Mucosa of descending colon (tissue), 3 donors: Measurements from ENCODE around the gene EIF2AK3. TPM values are rescaled to one million over a fixed set of nuclear protein-coding genes. Genes with fewer than 3 reads are reported as not detected.

Experiments
- ATAC-seq: fragments of 200-7000 bp; cut with Tn5 transposase; one replicate; pipeline ENCODE4 v1.9.1; 2020; ENCODE audit warnings: mild to moderate bottlenecking, moderate library complexity
- DNase-seq, 3 donors: peaks; one replicate each; pipeline ENCODE4 v3.0.0-alpha.2; 2020
- H3K36me3 ChIP-seq: fragments of 200-600 bp; one replicate; pipeline ENCODE4 v1.8.0; 2021; ENCODE audit warnings: low read depth, mild to moderate bottlenecking
- H3K4me1 ChIP-seq: fragments of 200-600 bp; one replicate; pipeline ENCODE4 v1.8.0; 2021; ENCODE audit warnings: low read depth, mild to moderate bottlenecking
- H3K4me3 ChIP-seq: fragments of 200-600 bp; one replicate; pipeline ENCODE4 v1.8.0; 2021; ENCODE audit warnings: mild to moderate bottlenecking
- H3K9me3 ChIP-seq: fragments of 200-600 bp; one replicate; pipeline ENCODE4 v1.8.0; 2021; ENCODE audit warnings: mild to moderate bottlenecking
- CTCF ChIP-seq: fragments of 200-600 bp; IDR thresholded peaks from one replicate; pipeline ENCODE4 v1.8.0; 2022; ENCODE audit warnings: antibody characterized with exemption, mild to moderate bottlenecking
- intact Hi-C, 2 donors: fragments of 100-400 bp; cut with DNase I in 1 of 2; cut with micrococcal nuclease in 1 of 2; formaldehyde crosslinking; loops; one replicate each; pipeline versions ENCODE4 v1.11.0 to v1.11.1; 2022; cut with DNase I, micrococcal nuclease
- total RNA-seq, 3 donors: library from RNA; stranded (reverse); fragmentation: NEBNext Ultra II Directional in 2 of 3; extraction: Animal tissue kit (Norgen Biotek cat#: 25700) in 2 of 3; gene quantifications; one replicate each; pipeline versions ENCODE4 v1.2.1 to v1.2.4, GENCODE V29; 2021 to 2023
- donor health status: DM: no; HTN: no; CAD: no; lungs with moderate emphysema.
- donor health status: DM: no; HTN: no; CAD: no.
- donor health status: DM: no; HTN: yes; CAD: no.

EIF2AK3 gene
- total RNA-seq, 3 donors from 2014 or later = 20.4 to 31.6 (median 30.4) TPM

DNA sequence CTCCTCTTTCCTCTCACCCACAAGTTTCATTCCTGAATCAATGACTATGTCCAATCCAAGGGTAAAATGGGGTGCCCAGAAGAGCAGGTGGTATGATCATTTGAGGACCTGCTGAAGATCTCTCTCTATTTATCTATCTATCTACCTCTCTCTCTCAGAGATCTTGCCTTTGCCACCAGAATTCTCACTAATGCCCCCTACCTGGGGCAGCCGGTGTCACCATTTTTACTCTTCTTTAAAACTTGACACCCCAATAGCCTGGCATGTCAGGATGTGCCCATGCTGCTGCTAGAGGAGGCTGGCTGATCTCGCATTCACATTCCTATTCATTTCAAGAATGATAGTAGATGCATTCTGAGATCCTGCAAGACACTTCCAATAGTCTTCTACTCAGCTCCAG lies 40.0 kb upstream of the EIF2AK3 start:
- H3K36me3 ChIP-seq = no peaks in the 10 kb centered on the region
- no peaks in the 10 kb centered on the region for H3K9me3 ChIP-seq
- intact Hi-C loops = no loop called here
- DNase-seq = no peak
- TF ChIP-seq CTCF = no peak
- H3K4me3 ChIP-seq = no peak overlapping the region
- no peak for ATAC-seq
- H3K4me1 ChIP-seq = no peaks in the 10 kb centered on the region

- Histone ChIP-seq H3K36me3 (no peaks in the 10 kb centered on the region), H3K4me1 (no peaks in the 10 kb centered on the region), H3K4me3 (no peak overlapping the region), H3K9me3 (no peaks in the 10 kb centered on the region)
- TF ChIP-seq CTCF = no peak
- DNase-seq (no peak), ATAC-seq (no peak)
- intact Hi-C loops = no loop called here
These were observed 39.3 kb upstream of the EIF2AK3 start for GRCh38 chr2:88666576-88666975.

GRCh38 chr2:88660622-88661021 lies 33.4 kb upstream of the EIF2AK3 start:
- no peak for TF ChIP-seq CTCF
- DNase-seq = no peak
- Histone ChIP-seq H3K36me3 (no peaks in the 10 kb centered on the region), H3K4me3 (no peak overlapping the region), H3K4me1 (no peaks in the 10 kb centered on the region), H3K9me3 (no peaks in the 10 kb centered on the region)
- intact Hi-C loops = no loop called here
- no peak for ATAC-seq

DNA sequence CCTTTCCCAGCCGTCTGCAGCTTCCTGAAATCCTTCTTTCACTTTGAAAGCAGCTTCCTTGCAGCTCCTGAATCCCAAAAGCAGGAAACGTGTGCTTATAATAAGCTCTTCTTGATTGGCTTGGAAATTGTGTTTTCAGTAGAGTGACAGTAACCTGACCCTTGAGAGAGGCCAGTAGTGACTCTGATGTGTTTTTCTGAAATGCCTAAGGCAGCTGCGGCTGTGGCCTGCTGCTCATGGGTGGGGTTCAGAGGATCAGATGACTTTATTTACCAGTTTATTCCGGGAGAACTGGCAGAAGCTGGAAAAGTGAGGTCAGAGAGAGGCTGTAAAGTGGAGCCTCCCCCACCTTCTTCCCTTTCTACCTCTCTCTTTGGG lies 32.3 kb upstream of the EIF2AK3 start:
- Histone ChIP-seq H3K36me3 (no peaks in the 10 kb centered on the region), H3K4me1 (no peaks in the 10 kb centered on the region), H3K9me3 (no peaks in the 10 kb centered on the region), H3K4me3 (no peak overlapping the region)
- DNase-seq (peak in 2 of 3 donors; percentile 35 to 60), ATAC-seq (peak; percentile 91)
- intact Hi-C loops = no loop called here
- TF ChIP-seq CTCF = no peak

- no peak overlapping the region for H3K4me3 ChIP-seq
- H3K9me3 ChIP-seq = no peaks in the 10 kb centered on the region
- intact Hi-C loops = no loop called here
- no peak for TF ChIP-seq CTCF
- no peak for DNase-seq
- peak; percentile 62 for ATAC-seq
- no peaks in the 10 kb centered on the region for H3K4me1 ChIP-seq
- H3K36me3 ChIP-seq = no peaks in the 10 kb centered on the region
These were observed 31.7 kb upstream of the EIF2AK3 start for GRCh38 chr2:88658881-88659537.

DNA sequence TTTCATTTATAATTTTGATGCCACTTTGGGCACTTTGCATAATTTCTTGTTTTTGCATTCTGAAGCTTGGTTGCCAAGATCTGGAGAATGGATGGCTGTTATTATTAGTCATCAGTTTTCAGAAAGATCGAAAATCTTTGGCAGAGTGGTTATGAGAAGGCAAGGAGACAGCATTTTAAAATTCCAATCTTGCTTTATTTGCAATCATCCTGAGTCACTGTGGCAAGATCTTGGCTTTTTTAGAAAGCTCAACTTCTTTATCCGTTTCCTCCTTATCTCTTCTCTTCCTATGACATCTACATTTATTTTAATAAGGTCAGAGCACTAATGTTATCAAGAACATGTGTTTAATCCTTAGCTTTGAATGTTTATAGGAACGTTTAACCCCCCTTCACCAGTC lies 31.1 kb upstream of the EIF2AK3 start:
- TF ChIP-seq CTCF = no peak
- no peaks in the 10 kb centered on the region for H3K9me3 ChIP-seq
- ATAC-seq = no peak
- DNase-seq = no peak
- intact Hi-C loops = no loop called here
- no peaks in the 10 kb centered on the region for H3K4me1 ChIP-seq
- H3K4me3 ChIP-seq = no peak overlapping the region
- no peaks in the 10 kb centered on the region for H3K36me3 ChIP-seq
